Measurements from ENCODE around the gene SOX13. TPM values are rescaled to one million over a fixed set of nuclear protein-coding genes. Genes with fewer than 3 reads are reported as not detected.

The SOX13 gene
- total and polyA plus RNA-seq, 7 experiments from 2014 or later: 0.24 to 10.1 (median 0.85) TPM; not detected in 2

- peaks cover 0 to 2% (median 0%) of the 10 kb centered on the region in 5 donors for H3K36me3 Mint-ChIP-seq
- H3K27ac ChIP-seq (ENCODE audit: low read depth, low read length): no peak overlapping the region
- no peaks in the 10 kb centered on the region for H3K9me3 ChIP-seq (ENCODE audit: control insufficient read depth in 2 of 3, low read length in 3 of 3)
- peaks cover 0 to 24% (median 16%) of the 10 kb centered on the region in 7 donors for H3K4me1 Mint-ChIP-seq
- intact Hi-C loops (cut with micrococcal nuclease): no loop called here
- H3K27ac Mint-ChIP-seq: no peak overlapping the region
- H3K9me3 Mint-ChIP-seq: peaks cover 0 to 3% (median 0%) of the 10 kb centered on the region in 11 donors
- peaks cover 0 to 5% of the 10 kb centered on the region in 2 donors for H3K27me3 ChIP-seq (ENCODE audit: control insufficient read depth in 2 of 2, insufficient read depth in 2 of 2, low read length in 2 of 2)
- no peak for ATAC-seq
- peaks cover 23 to 63% (median 41%) of the 10 kb centered on the region in 5 donors for H3K27me3 Mint-ChIP-seq
- ChIA-PET POLR2A (no interaction called here), CTCF (interaction anchor here (0.5 to 0.7 kb wide), 2 partner anchors 8 to 21 kb away, joined by 3 to 4 read pairs; no protein-coding TSS in a partner anchor)
- H3K4me3 Mint-ChIP-seq: no peak overlapping the region
- no peaks in the 10 kb centered on the region for H3K36me3 ChIP-seq (ENCODE audit: control insufficient read depth in 2 of 3, insufficient read depth in 3 of 3, low read length in 3 of 3)
- H3K4me1 ChIP-seq (ENCODE audit: control insufficient read depth in 2 of 2, insufficient read depth in 2 of 2, low read length in 2 of 2): peaks cover 0 to 4% of the 10 kb centered on the region in 2 donors
- H3K4me3 ChIP-seq (ENCODE audit: low read length): no peak overlapping the region
- no peak for DNase-seq
Measured at GRCh38 chr1:204077979-204078696, 5.2 kb downstream of the SOX13 start.

- ATAC-seq: no peak
- Histone ChIP-seq H3K4me1 (ENCODE audit: control insufficient read depth in 2 of 2, insufficient read depth in 2 of 2, low read length in 2 of 2) (no peaks in the 10 kb centered on the region), H3K27ac (ENCODE audit: low read depth, low read length) (no peak overlapping the region), H3K9me3 (ENCODE audit: control insufficient read depth in 2 of 3, low read length in 3 of 3) (no peaks in the 10 kb centered on the region), H3K4me3 (ENCODE audit: low read length) (no peak overlapping the region), H3K27me3 (ENCODE audit: control insufficient read depth in 2 of 2, insufficient read depth in 2 of 2, low read length in 2 of 2) (no peaks in the 10 kb centered on the region), H3K36me3 (ENCODE audit: control insufficient read depth in 2 of 3, insufficient read depth in 3 of 3, low read length in 3 of 3) (no peaks in the 10 kb centered on the region)
- H3K27ac Mint-ChIP-seq: no peak overlapping the region
- peaks cover 27 to 54% (median 45%) of the 10 kb centered on the region in 5 donors for H3K27me3 Mint-ChIP-seq
- intact Hi-C loops (cut with micrococcal nuclease): no loop called here
- H3K4me1 Mint-ChIP-seq: peaks cover 0 to 22% (median 15%) of the 10 kb centered on the region in 7 donors
- H3K4me3 Mint-ChIP-seq: no peak overlapping the region
- H3K36me3 Mint-ChIP-seq: peaks cover 0 to 2% (median 0%) of the 10 kb centered on the region in 5 donors
- POLR2A ChIA-PET: no interaction called here
- DNase-seq: no peak
- CTCF ChIA-PET: no interaction called here
- H3K9me3 Mint-ChIP-seq: peaks cover 0 to 3% (median 0%) of the 10 kb centered on the region in 11 donors
Measured at GRCh38 chr1:204079608-204079999, 6.7 kb downstream of the SOX13 start.

- Mint-ChIP-seq H3K4me3 (no peak overlapping the region), H3K27me3 (peaks cover 23 to 47% (median 38%) of the 10 kb centered on the region in 5 donors), H3K4me1 (peaks cover 0 to 16% (median 8%) of the 10 kb centered on the region in 7 donors), H3K36me3 (peaks cover 0 to 2% (median 0%) of the 10 kb centered on the region in 5 donors), H3K9me3 (peaks cover 0 to 3% (median 0%) of the 10 kb centered on the region in 11 donors), H3K27ac (no peak overlapping the region)
- no peak overlapping the region for H3K4me3 ChIP-seq (ENCODE audit: low read length)
- CTCF ChIA-PET: no interaction called here
- H3K27ac ChIP-seq (ENCODE audit: low read depth, low read length): no peak overlapping the region
- no peaks in the 10 kb centered on the region for H3K9me3 ChIP-seq (ENCODE audit: control insufficient read depth in 2 of 3, low read length in 3 of 3)
- DNase-seq: no peak
- H3K4me1 ChIP-seq (ENCODE audit: control insufficient read depth in 2 of 2, insufficient read depth in 2 of 2, low read length in 2 of 2): no peaks in the 10 kb centered on the region
- intact Hi-C loops (cut with micrococcal nuclease): no loop called here
- no peak for ATAC-seq
- H3K36me3 ChIP-seq (ENCODE audit: control insufficient read depth in 2 of 3, insufficient read depth in 3 of 3, low read length in 3 of 3): no peaks in the 10 kb centered on the region
- POLR2A ChIA-PET: no interaction called here
- no peaks in the 10 kb centered on the region for H3K27me3 ChIP-seq (ENCODE audit: control insufficient read depth in 2 of 2, insufficient read depth in 2 of 2, low read length in 2 of 2)
Measured at GRCh38 chr1:204080163-204080903, 7.4 kb downstream of the SOX13 start.

- no peak overlapping the region for H3K4me3 ChIP-seq (ENCODE audit: low read length)
- no peak for ATAC-seq
- CTCF ChIA-PET: no interaction called here
Measured at GRCh38 chr1:204081164-204081790, 8.4 kb downstream of the SOX13 start.

GRCh38 chr1:204081791-204082513 is 9.0 kb downstream of the SOX13 start:
- Histone ChIP-seq H3K4me3 (ENCODE audit: low read length) (no peak overlapping the region), H3K36me3 (ENCODE audit: control insufficient read depth in 2 of 3, insufficient read depth in 3 of 3, low read length in 3 of 3) (no peaks in the 10 kb centered on the region), H3K27me3 (ENCODE audit: control insufficient read depth in 2 of 2, insufficient read depth in 2 of 2, low read length in 2 of 2) (no peaks in the 10 kb centered on the region), H3K4me1 (ENCODE audit: control insufficient read depth in 2 of 2, insufficient read depth in 2 of 2, low read length in 2 of 2) (no peaks in the 10 kb centered on the region), H3K9me3 (ENCODE audit: control insufficient read depth in 2 of 3, low read length in 3 of 3) (no peaks in the 10 kb centered on the region), H3K27ac (ENCODE audit: low read depth, low read length) (no peak overlapping the region)
- peaks cover 10 to 32% (median 21%) of the 10 kb centered on the region in 5 donors for H3K27me3 Mint-ChIP-seq
- H3K27ac Mint-ChIP-seq: no peak overlapping the region
- intact Hi-C loops (cut with micrococcal nuclease): no loop called here
- no peaks in the 10 kb centered on the region for H3K36me3 Mint-ChIP-seq
- ChIA-PET POLR2A (no interaction called here), CTCF (no interaction called here)
- H3K4me1 Mint-ChIP-seq: peaks cover 0 to 6% (median 0%) of the 10 kb centered on the region in 7 donors
- no peak overlapping the region for H3K4me3 Mint-ChIP-seq
- DNase-seq (no peak), ATAC-seq (no peak)
- peaks cover 0 to under 1% (median 0%) of the 10 kb centered on the region in 11 donors for H3K9me3 Mint-ChIP-seq

More at GRCh38 chr1:204081164-204081790, 8.4 kb downstream of the SOX13 start:
- Histone ChIP-seq H3K27me3 (ENCODE audit: control insufficient read depth in 2 of 2, insufficient read depth in 2 of 2, low read length in 2 of 2) (no peaks in the 10 kb centered on the region), H3K4me1 (ENCODE audit: control insufficient read depth in 2 of 2, insufficient read depth in 2 of 2, low read length in 2 of 2) (no peaks in the 10 kb centered on the region), H3K27ac (ENCODE audit: low read depth, low read length) (no peak overlapping the region), H3K9me3 (ENCODE audit: control insufficient read depth in 2 of 3, low read length in 3 of 3) (no peaks in the 10 kb centered on the region), H3K36me3 (ENCODE audit: control insufficient read depth in 2 of 3, insufficient read depth in 3 of 3, low read length in 3 of 3) (no peaks in the 10 kb centered on the region)
- Mint-ChIP-seq H3K4me3 (no peak overlapping the region), H3K36me3 (no peaks in the 10 kb centered on the region), H3K4me1 (peaks cover 0 to 10% (median 0%) of the 10 kb centered on the region in 7 donors), H3K9me3 (peaks cover 0 to 3% (median 0%) of the 10 kb centered on the region in 11 donors), H3K27me3 (peaks cover 14 to 38% (median 28%) of the 10 kb centered on the region in 5 donors), H3K27ac (no peak overlapping the region)
- POLR2A ChIA-PET: no interaction called here
- DNase-seq: no peak
- intact Hi-C loops (cut with micrococcal nuclease): no loop called here

GRCh38 chr1:204083491-204083890 is 10.6 kb downstream of the SOX13 start:
- H3K4me3 Mint-ChIP-seq: no peak overlapping the region
- no peaks in the 10 kb centered on the region for H3K36me3 Mint-ChIP-seq
- intact Hi-C loops (cut with micrococcal nuclease): no loop called here
- H3K4me1 ChIP-seq (ENCODE audit: control insufficient read depth in 2 of 2, insufficient read depth in 2 of 2, low read length in 2 of 2): no peaks in the 10 kb centered on the region
- no peaks in the 10 kb centered on the region for H3K27me3 ChIP-seq (ENCODE audit: control insufficient read depth in 2 of 2, insufficient read depth in 2 of 2, low read length in 2 of 2)
- H3K27ac ChIP-seq (ENCODE audit: low read depth, low read length): no peak overlapping the region
- DNase-seq (no peak), ATAC-seq (no peak)
- H3K27me3 Mint-ChIP-seq: peaks cover 5 to 22% (median 7%) of the 10 kb centered on the region in 5 donors
- H3K4me1 Mint-ChIP-seq: peaks cover 0 to 5% (median 0%) of the 10 kb centered on the region in 7 donors
- ChIA-PET POLR2A (no interaction called here), CTCF (no interaction called here)
- no peaks in the 10 kb centered on the region for H3K36me3 ChIP-seq (ENCODE audit: control insufficient read depth in 2 of 3, insufficient read depth in 3 of 3, low read length in 3 of 3)
- no peaks in the 10 kb centered on the region for H3K9me3 ChIP-seq (ENCODE audit: control insufficient read depth in 2 of 3, low read length in 3 of 3)
- no peaks in the 10 kb centered on the region for H3K9me3 Mint-ChIP-seq
- H3K27ac Mint-ChIP-seq: no peak overlapping the region
- H3K4me3 ChIP-seq (ENCODE audit: low read length): no peak overlapping the region
